Stimulated activated CD8-positive, alpha-beta memory T cell treated with anti-CD3 and anti-CD28 coated beads, Interleukin-4, amount 100 ng/mL, for 4 hours (primary cell): ENCODE results near the gene LRRC47.

ENCODE experiments used
- DNase-seq, 2 donors: peaks; one replicate each; pipeline ENCODE4 v3.0.0-alpha.2; 2020; ENCODE audit warnings: low read depth in 2 of 2, low spot score in 1 of 2

LRRC47 gene

DNA sequence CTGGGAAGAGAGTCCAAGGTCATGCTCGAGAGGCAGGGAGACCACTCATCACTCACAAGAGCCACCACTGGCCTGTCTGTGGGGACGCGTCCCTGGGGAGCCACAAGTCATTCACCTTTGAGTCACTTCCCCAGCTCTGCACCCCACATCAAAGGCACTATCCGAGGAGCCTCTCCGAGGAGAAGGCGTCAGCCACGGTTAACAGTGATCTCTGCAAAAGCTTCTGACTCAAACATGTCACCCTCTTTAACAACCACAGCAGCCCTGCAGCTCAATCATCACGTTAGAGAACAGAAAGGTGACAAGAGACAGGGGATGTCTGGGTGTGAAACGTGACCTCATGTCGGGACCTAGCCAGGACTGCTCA, 9.0 kb downstream of the LRRC47 start:
- no peak for DNase-seq

DNA sequence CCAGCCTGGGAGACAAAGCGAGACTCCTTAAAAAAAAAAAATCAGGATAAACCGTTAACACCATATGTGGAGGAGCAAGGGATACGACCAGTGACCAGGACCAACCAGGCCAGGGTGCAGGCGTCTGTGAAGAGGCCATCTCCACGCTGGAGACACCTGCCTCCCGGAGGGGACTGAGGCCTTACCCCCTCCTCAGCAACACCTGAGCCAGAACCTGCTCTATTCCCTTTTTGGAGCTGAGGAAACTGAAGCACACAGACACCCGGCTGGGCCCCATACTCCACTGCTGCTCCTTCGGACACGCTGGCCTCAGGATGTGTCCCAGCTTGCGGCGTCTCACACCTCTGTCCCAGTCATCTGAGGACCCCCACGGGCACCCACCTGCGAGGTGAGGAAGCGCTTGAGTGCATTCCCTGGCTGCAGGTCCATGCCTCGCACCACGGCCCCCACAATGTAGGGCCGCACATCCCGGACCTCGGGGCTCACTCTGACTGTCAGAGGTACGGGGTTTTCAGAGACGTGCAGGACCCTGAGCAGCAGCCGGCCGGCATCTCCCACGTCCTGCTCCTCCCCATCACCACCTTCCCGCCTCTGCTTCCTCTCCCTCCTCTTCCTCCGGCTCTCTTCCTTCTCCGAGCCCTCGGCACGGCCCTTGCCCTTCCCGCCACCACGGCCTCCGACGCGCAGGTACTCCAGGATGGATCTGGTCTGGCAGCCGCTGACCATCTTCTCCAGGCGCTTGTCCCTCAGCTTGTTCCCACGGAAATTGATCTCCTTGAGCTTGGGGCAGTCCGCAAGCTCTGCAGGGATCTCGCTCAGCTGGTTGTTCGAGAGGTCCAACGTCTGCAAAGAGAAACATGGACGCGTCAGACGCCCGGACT, 9.6 kb downstream of the LRRC47 start:
- no peak for DNase-seq

DNA sequence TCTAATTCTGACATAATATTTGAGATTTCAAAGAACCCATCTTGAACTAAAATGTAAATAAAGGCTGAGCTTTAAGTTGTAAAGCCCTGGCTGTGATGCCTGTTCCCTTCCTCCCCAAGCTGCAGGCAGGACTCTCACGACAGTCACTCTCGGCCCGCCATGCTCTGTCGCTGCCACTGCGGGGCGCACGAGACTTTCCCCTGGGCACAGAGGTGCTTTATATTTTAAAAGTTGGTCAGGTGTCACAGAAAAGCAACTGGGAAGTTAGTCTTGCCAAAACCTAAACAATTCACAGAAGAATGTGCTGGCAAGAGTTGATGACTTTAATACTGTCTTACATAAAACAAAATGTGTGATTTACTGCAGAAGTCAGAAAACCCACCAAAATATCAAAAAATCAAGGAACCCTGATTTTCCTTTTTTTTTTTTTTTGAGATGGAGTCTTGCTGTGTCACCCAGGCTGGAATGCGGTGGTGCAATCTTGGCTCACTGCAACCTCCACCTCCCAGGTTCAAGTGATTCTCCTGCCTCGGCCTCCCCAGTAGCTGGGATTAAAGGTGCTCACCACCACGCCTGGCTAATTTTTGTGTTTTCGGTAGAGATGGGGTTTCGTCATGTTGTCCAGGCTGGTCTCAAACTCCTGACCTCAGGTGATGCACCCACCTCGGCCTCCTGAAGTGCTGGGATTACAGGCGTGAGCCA, 10.7 kb downstream of the LRRC47 start:
- DNase-seq, result no peak

GRCh38 chr1:3785045-3785444, 11.3 kb downstream of the LRRC47 start:
- DNase-seq, result no peak

GRCh38 chr1:3783651-3784474, 12.4 kb downstream of the LRRC47 start:
- no peak for DNase-seq

GRCh38 chr1:3780901-3781300, 15.4 kb downstream of the LRRC47 start:
- DNase-seq, result no peak

DNA sequence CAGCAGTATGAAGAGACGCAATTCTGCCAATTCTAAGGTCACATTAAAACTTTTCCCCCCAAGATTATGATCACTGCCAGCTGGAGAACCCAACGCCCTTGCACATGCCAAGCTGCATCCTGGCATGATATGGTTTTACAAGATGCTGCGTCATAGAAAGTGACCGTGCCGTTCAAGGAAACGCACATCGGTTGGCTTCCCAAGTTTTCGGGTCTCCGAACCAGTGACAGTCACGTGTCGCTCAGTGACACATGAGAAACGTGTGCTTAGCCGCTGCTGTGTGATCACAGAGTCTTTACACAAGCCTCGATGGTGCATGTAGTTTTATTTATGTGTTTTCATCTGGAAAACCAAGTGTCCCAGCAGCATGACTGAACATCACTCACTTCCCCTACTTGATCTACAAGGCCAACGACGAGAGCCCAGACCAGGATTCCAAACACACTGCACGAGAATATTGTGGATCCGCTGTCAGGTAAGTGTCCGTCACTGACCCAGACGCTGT, 16.3 kb downstream of the LRRC47 start:
- no peak for DNase-seq

GRCh38 chr1:3779265-3779911, 16.9 kb downstream of the LRRC47 start:
- no peak for DNase-seq

GRCh38 chr1:3778590-3779264, 17.6 kb downstream of the LRRC47 start:
- DNase-seq, result no peak

DNA sequence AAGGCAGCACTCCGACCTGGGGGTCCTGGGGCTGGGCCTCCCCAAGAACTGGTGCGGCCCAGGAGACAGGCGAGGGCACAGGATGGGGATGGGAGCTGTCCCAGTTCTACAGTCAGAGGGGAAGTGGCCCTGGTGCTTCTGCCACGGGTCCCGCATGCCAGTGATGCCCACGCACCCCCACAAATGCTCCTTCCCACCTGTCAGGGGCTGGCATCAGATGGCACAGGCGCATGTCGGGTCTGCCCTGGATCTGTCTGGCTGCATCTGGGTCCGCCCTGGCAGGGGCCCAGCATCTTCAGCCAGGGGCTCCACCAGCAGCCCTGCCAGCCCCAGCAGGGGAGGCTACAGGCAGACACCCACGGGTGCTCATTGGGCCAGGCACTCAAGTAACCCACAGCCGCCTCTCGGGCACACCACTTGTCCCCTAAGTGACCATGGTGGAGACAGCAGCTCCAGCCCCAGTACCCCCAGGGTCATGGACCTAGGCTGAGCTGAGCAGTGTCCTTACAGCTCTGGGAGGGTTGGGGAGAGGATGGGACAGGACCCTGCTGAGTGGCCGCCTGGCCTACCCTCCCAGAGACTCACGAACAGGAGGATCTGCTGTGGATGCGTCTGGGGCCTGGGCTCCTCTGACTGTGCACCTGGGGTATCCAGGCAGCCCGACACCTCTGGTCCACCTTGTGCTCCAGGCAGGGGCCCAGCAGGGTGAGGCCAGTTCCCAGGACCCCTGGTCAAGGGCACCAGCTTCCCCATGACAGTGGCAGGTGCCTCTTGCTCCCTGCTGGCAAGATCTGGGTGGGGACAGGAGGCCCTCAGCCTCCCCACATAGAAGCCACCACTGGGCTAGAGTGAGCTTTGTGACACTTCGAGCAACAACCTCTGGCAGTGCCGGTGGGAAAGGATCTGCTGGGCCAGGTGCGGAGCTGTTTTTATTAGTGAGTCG, 18.4 kb downstream of the LRRC47 start:
- DNase-seq, result no peak

DNA sequence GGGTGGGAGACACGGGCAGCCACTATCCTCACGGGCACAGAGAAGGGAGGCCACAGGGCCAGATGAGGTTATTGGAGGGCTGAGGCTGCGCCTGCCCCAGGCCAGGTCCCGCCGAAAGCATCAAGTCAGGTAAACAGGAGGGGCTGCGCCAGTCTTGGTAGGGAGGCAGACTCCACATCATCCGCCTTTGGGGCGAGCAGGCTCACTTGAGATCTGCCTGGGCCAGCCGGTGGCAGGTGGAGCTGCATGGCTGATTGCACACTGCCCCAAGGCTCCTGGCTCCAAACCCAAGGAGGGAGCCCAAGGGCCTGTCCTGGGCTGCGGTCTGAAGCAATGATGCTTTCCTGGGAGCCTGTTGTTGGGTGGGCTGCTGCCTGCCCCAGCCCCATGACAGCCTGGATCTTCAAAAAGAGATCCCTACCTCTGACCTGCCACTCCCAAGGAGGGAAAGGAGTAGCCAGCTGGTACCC, 19.2 kb downstream of the LRRC47 start:
- no peak for DNase-seq

- DNase-seq, result no peak
Measured at GRCh38 chr1:3776231-3776961, 19.9 kb downstream of the LRRC47 start.

DNA sequence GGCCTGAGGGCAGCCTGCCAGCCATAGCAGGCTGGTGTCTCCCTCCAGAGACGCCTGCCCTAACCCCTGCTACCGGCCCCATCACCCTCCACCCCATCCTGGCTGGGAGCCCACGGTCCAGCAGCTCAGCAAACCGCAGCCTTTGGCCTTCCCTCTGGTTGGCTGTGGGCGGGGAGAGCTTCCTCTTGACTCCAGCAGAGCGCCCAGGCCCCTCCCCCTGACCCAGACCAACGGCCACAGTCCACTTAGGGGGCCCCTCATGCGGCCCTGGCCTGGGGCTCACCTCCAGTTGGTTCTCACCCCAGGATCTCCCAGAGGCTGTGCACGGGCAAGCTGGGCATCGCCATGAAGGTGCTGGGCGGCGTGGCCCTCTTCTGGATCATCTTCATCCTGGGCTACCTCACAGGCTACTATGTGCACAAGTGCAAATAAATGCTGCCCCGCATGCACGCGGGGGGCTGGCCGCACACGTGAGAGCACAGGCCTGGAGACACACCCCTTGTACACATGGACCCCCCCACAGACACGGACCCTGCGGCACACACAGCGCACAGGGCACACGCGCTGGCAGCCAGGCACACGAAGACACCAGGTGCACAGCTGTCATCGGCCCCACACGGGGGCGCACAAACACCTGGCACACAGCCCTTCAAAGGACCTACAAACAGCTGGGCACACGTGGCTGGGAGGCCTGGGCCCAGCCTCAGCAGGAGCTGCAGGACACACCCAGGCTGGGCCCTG, 20.6 kb downstream of the LRRC47 start:
- no peak for DNase-seq

- DNase-seq, result no peak
Measured at GRCh38 chr1:3774946-3775489, 21.3 kb downstream of the LRRC47 start.

DNA sequence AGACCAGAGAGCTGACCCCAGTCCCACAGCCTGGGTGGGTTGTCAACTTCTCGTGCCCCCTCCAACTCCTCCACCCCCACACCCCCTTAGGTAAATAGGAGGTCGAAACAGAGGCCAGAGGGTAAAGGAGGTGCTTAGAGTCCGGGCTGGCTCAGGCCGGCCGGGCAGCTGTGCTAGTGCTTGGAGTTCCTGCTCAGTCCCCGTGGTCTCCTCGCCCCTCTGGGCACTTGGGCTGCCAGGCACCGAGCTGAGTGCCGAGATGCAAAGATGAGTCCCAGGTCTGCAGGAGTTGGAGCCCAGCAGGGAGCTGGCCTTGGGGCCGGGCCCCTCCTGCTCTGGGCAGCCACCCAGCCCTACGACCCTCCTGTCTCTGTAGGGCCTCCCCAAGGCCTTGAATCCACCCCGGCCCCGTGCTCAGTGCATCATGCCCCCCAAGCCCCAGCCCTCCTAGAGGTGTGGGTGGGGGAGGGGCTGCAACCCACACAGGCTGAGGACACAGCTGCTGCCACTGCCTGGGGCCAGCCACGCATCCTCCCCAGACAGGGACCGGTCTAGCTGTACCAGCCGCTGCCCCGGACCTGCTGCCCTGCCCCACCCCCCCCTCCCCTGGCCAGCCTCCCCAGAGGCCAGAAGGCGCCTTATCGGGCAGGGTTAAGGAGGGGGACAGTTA, 21.9 kb downstream of the LRRC47 start:
- no peak for DNase-seq

GRCh38 chr1:3773572-3774275, 22.6 kb downstream of the LRRC47 start:
- DNase-seq, result no peak
